Smooth muscle cell (in vitro differentiated cells): ENCODE measurements around the gene TXLNB. TPM values are rescaled to one million over a fixed set of nuclear protein-coding genes. Genes with fewer than 3 reads are reported as not detected.

Experiments used
- DNase-seq: peaks from one replicate; lab custom pipeline; 2025; ENCODE audit not compliant: unreplicated experiment; lab: John Stamatoyannopoulos, UW
- H2AFZ ChIP-seq: fragments of 200-600 bp; sonication (generic); 2 replicates; pipeline ENCODE4 v1.6.0; 2016; ENCODE audit warnings: antibody characterized with exemption, low read depth, mild to moderate bottlenecking
- H3F3A ChIP-seq: fragments of 200-600 bp; sonication (generic); 2 replicates; pipeline ENCODE4 v1.6.0; 2017; ENCODE audit warnings: antibody characterized with exemption, low read depth
- H3K27ac ChIP-seq: fragments of 200-600 bp; sonication (generic); 2 replicates; pipeline ENCODE4 v1.5.1; 2016; ENCODE audit warnings: low read depth, mild to moderate bottlenecking
- H3K27me3 ChIP-seq: fragments of 200-600 bp; sonication (generic); 2 replicates; pipeline ENCODE4 v1.6.1; 2016; ENCODE audit warnings: low read depth, mild to moderate bottlenecking
- H3K36me3 ChIP-seq: fragments of 200-600 bp; sonication (generic); 2 replicates; pipeline ENCODE4 v1.5.1; 2016; ENCODE audit warnings: low read depth
- H3K4me1 ChIP-seq: fragments of 200-600 bp; sonication (generic); 2 replicates; pipeline ENCODE4 v1.5.1; 2016; ENCODE audit warnings: low read depth
- H3K4me2 ChIP-seq: fragments of 200-600 bp; sonication (generic); 2 replicates; pipeline ENCODE4 v1.6.0; 2016; ENCODE audit warnings: mild to moderate bottlenecking
- H3K4me3 ChIP-seq: fragments of 200-600 bp; sonication (generic); 2 replicates; pipeline ENCODE4 v1.5.1; 2016; ENCODE audit warnings: mild to moderate bottlenecking
- H3K79me2 ChIP-seq: fragments of 200-600 bp; sonication (generic); 2 replicates; pipeline ENCODE4 v1.6.0; 2016; ENCODE audit warnings: low read depth, mild to moderate bottlenecking
- H3K9ac ChIP-seq: fragments of 200-600 bp; sonication (generic); 2 replicates; pipeline ENCODE4 v1.6.0; 2016; ENCODE audit warnings: low read depth
- H3K9me3 ChIP-seq: fragments of 200-600 bp; sonication (generic); replicated peaks from 2 replicates; pipeline ENCODE4 v1.5.1; 2016; ENCODE audit warnings: low read depth
- H4K20me1 ChIP-seq: fragments of 200-600 bp; sonication (generic); 2 replicates; pipeline ENCODE4 v1.6.0; 2016; ENCODE audit warnings: low read depth
- CTCF ChIP-seq: fragments of 200-600 bp; sonication (generic); IDR thresholded peaks from 2 replicates; pipeline ENCODE4 v1.5.1; 2017; ENCODE audit warnings: borderline replicate concordance, mild to moderate bottlenecking, antibody characterized with exemption; ENCODE audit not compliant: insufficient read depth, poor library complexity, severe bottlenecking
- WGBS: methylation state at CpG from one replicate; pipeline ENCODE4 v1.1.7; 2016; ENCODE audit warnings: low lambda C conversion rate; 5-methylcytosine and 5-hydroxymethylcytosine counted together
- polyA plus RNA-seq: library from polyadenylated mRNA; unstranded; fragments of >200 nt; fragmentation: Nextera tagmentation; extraction: Ambion mirVana; gene quantifications from 2 replicates; pipeline ENCODE4 v1.2.1, GENCODE V29; 2016
- total RNA-seq: library from RNA; depleted of rRNA; stranded (reverse); fragments of >200 nt; gene quantifications from 2 replicates; pipeline ENCODE4 v1.2.3, GENCODE V29; 2014

The TXLNB gene
- total and polyA plus RNA-seq, 2 experiments from 2014 or later = not detected

- Histone ChIP-seq H3K27me3 (no peaks in the 10 kb centered on the region), H3K9ac (no peak overlapping the region), H3K9me3 (no peaks in the 10 kb centered on the region), H3K4me2 (no peak overlapping the region), H3K36me3 (no peaks in the 10 kb centered on the region), H3F3A (no peaks in the 10 kb centered on the region), H2AFZ (no peak overlapping the region), H3K4me1 (no peaks in the 10 kb centered on the region), H3K27ac (no peak overlapping the region), H3K79me2 (no peaks in the 10 kb centered on the region), H3K4me3 (no peak overlapping the region), H4K20me1 (no peaks in the 10 kb centered on the region)
- no peak for DNase-seq
- TF ChIP-seq CTCF = no peak
- WGBS = 98% methylated on average over 3 of the region's 3 CpGs
Observed at GRCh38 chr6:139248911-139249310, 42.9 kb downstream of the TXLNB start.

- Histone ChIP-seq H4K20me1 (no peaks in the 10 kb centered on the region), H3K27me3 (no peaks in the 10 kb centered on the region), H3K36me3 (no peaks in the 10 kb centered on the region), H3K9ac (no peak overlapping the region), H3K4me3 (no peak overlapping the region), H3K9me3 (no peaks in the 10 kb centered on the region), H2AFZ (no peak overlapping the region), H3K79me2 (no peaks in the 10 kb centered on the region), H3F3A (no peaks in the 10 kb centered on the region), H3K4me2 (no peak overlapping the region), H3K4me1 (no peaks in the 10 kb centered on the region), H3K27ac (no peak overlapping the region)
- 48% methylated on average over 2 of the region's 2 CpGs for WGBS
- DNase-seq = no peak
- no peak for TF ChIP-seq CTCF
Observed at GRCh38 chr6:139247618-139248017, 44.2 kb downstream of the TXLNB start.

- Histone ChIP-seq H3K9me3 (no peaks in the 10 kb centered on the region), H3K27ac (no peak overlapping the region), H3K4me3 (no peak overlapping the region), H3K79me2 (no peaks in the 10 kb centered on the region), H3K4me2 (no peak overlapping the region), H3F3A (no peaks in the 10 kb centered on the region), H3K27me3 (no peaks in the 10 kb centered on the region), H4K20me1 (no peaks in the 10 kb centered on the region), H2AFZ (no peak overlapping the region), H3K36me3 (no peaks in the 10 kb centered on the region), H3K9ac (no peak overlapping the region), H3K4me1 (no peaks in the 10 kb centered on the region)
- WGBS = 77% methylated on average over 3 of the region's 3 CpGs
- DNase-seq = no peak
- TF ChIP-seq CTCF = no peak
Observed at GRCh38 chr6:139243536-139243935, 48.3 kb downstream of the TXLNB start.

- H3F3A ChIP-seq = no peaks in the 10 kb centered on the region
- 91% methylated on average over 29 of the region's 29 CpGs for WGBS
Observed at GRCh38 chr6:139242457-139243240, 49.1 kb downstream of the TXLNB start.

More at GRCh38 chr6:139242457-139243240, 49.1 kb downstream of the TXLNB start:
- Histone ChIP-seq H2AFZ (no peak overlapping the region), H3K9ac (no peak overlapping the region), H3K4me2 (no peak overlapping the region), H3K27me3 (no peaks in the 10 kb centered on the region), H3K4me3 (no peak overlapping the region), H4K20me1 (no peaks in the 10 kb centered on the region), H3K9me3 (no peaks in the 10 kb centered on the region), H3K36me3 (no peaks in the 10 kb centered on the region), H3K27ac (no peak overlapping the region), H3K79me2 (no peaks in the 10 kb centered on the region), H3K4me1 (no peaks in the 10 kb centered on the region)
- TF ChIP-seq CTCF = no peak
- DNase-seq = no peak
